ENCODE data around the gene TBC1D12. TPM values are rescaled to one million over a fixed set of nuclear protein-coding genes. Genes with fewer than 3 reads are reported as not detected.

TBC1D12 gene
- total RNA-seq, 1 donor from 2014 or later: 14.7 TPM

GRCh38 chr10:94405406-94405805 is 3.1 kb downstream of the TBC1D12 start:
- no peak for TF ChIP-seq POLR2A (IDR thresholded peaks at IDR 0.05)
- no peak for TF ChIP-seq POLR2AphosphoS5 (IDR thresholded peaks at IDR 0.05; ENCODE audit: insufficient read depth in 1 of 2, low read depth in 1 of 2)
- no peak for TF ChIP-seq CTCF (IDR thresholded peaks at IDR 0.05)
- Histone ChIP-seq H3K27me3 (no peaks in the 10 kb centered on the region), H3K36me3 (no peaks in the 10 kb centered on the region), H3K4me3 (no peak overlapping the region), H3K27ac (no peak overlapping the region), H3K9me3 (no peaks in the 10 kb centered on the region), H3K4me1 (peaks cover 28% of the 10 kb centered on the region)
- intact Hi-C loops (cut with DNase I): no loop called here
- DNase-seq (ENCODE audit: extremely low spot score in 2 of 2): no peak

- no peaks in the 10 kb centered on the region for H3K36me3 ChIP-seq
- H3K9me3 ChIP-seq: no peaks in the 10 kb centered on the region
- H3K27ac ChIP-seq: no peak overlapping the region
- peaks cover 32% of the 10 kb centered on the region for H3K4me1 ChIP-seq
- no peaks in the 10 kb centered on the region for H3K27me3 ChIP-seq
- intact Hi-C loops (cut with DNase I): no loop called here
- no peak overlapping the region for H3K4me3 ChIP-seq
- no peak for TF ChIP-seq POLR2A (IDR thresholded peaks at IDR 0.05)
- no peak for TF ChIP-seq CTCF (IDR thresholded peaks at IDR 0.05)
- no peak for TF ChIP-seq POLR2AphosphoS5 (IDR thresholded peaks at IDR 0.05; ENCODE audit: insufficient read depth in 1 of 2, low read depth in 1 of 2)
- DNase-seq (ENCODE audit: extremely low spot score in 2 of 2): no peak
These were observed 5.3 kb downstream of the TBC1D12 start for GRCh38 chr10:94407668-94408067.

- H3K9me3 ChIP-seq: no peaks in the 10 kb centered on the region
- no peak overlapping the region for H3K27ac ChIP-seq
- DNase-seq (ENCODE audit: extremely low spot score in 2 of 2): no peak
- H3K27me3 ChIP-seq: no peaks in the 10 kb centered on the region
- H3K4me1 ChIP-seq: peaks cover 38% of the 10 kb centered on the region
- intact Hi-C loops (cut with DNase I): no loop called here
- no peak for TF ChIP-seq CTCF (IDR thresholded peaks at IDR 0.05)
- TF ChIP-seq POLR2AphosphoS5 (IDR thresholded peaks at IDR 0.05; ENCODE audit: insufficient read depth in 1 of 2, low read depth in 1 of 2): no peak
- TF ChIP-seq POLR2A (IDR thresholded peaks at IDR 0.05): no peak
- H3K36me3 ChIP-seq: no peaks in the 10 kb centered on the region
- H3K4me3 ChIP-seq: no peak overlapping the region
These were observed 6.8 kb downstream of the TBC1D12 start for GRCh38 chr10:94409021-94409657.

GRCh38 chr10:94411304-94411703 is 9.0 kb downstream of the TBC1D12 start:
- no peak overlapping the region for H3K27ac ChIP-seq
- no peak overlapping the region for H3K4me3 ChIP-seq
- TF ChIP-seq POLR2AphosphoS5 (IDR thresholded peaks at IDR 0.05; ENCODE audit: insufficient read depth in 1 of 2, low read depth in 1 of 2) (no peak), CTCF (IDR thresholded peaks at IDR 0.05) (no peak), POLR2A (IDR thresholded peaks at IDR 0.05) (no peak)
- peaks cover 21% of the 10 kb centered on the region for H3K4me1 ChIP-seq
- no peaks in the 10 kb centered on the region for H3K36me3 ChIP-seq
- no peak for DNase-seq (ENCODE audit: extremely low spot score in 2 of 2)
- H3K27me3 ChIP-seq: no peaks in the 10 kb centered on the region
- intact Hi-C loops (cut with DNase I): no loop called here
- no peaks in the 10 kb centered on the region for H3K9me3 ChIP-seq

- Histone ChIP-seq H3K27ac (no peak overlapping the region), H3K36me3 (no peaks in the 10 kb centered on the region), H3K4me3 (no peak overlapping the region), H3K4me1 (peaks cover 12% of the 10 kb centered on the region), H3K9me3 (no peaks in the 10 kb centered on the region), H3K27me3 (no peaks in the 10 kb centered on the region)
- no peak for DNase-seq (ENCODE audit: extremely low spot score in 2 of 2)
- TF ChIP-seq POLR2AphosphoS5 (IDR thresholded peaks at IDR 0.05; ENCODE audit: insufficient read depth in 1 of 2, low read depth in 1 of 2) (no peak), POLR2A (IDR thresholded peaks at IDR 0.05) (no peak), CTCF (IDR thresholded peaks at IDR 0.05) (no peak)
- intact Hi-C loops (cut with DNase I): no loop called here
These were observed 10.1 kb downstream of the TBC1D12 start for GRCh38 chr10:94412449-94412848.

Measured in vagina (tissue), 2 donors.